DND-41 (cell line): ENCODE measurements around the gene CFAP47.

ENCODE experiments used
- CTCF ChIP-seq: IDR thresholded peaks from 2 replicates; pipeline ENCODE4 v1.5.1; 2012; ENCODE audit warnings: borderline replicate concordance, low read length, moderate library complexity, mild to moderate bottlenecking; ENCODE audit not compliant: poor library complexity, severe bottlenecking; ENCODE audit errors: extremely low read depth
- EZH2 ChIP-seq: IDR thresholded peaks from 3 replicates; pipeline ENCODE4 v1.6.1; 2012; ENCODE audit warnings: borderline replicate concordance, low read depth, mild to moderate bottlenecking, moderate library complexity, low read length, inconsistent platforms; ENCODE audit not compliant: severe bottlenecking

GRCh38 chrX:36357855-36358254 lies 438.3 kb downstream of the CFAP47 start:
- TF ChIP-seq CTCF (no peak), EZH2 (no peak)
